ENCODE results near the gene ZBTB7C. TPM values are rescaled to one million over a fixed set of nuclear protein-coding genes. Genes with fewer than 3 reads are reported as not detected.

Gene ZBTB7C
- total and polyA plus RNA-seq, 2 of the 4 experiments (the other 2 are of a cell fraction), result not detected

DNA sequence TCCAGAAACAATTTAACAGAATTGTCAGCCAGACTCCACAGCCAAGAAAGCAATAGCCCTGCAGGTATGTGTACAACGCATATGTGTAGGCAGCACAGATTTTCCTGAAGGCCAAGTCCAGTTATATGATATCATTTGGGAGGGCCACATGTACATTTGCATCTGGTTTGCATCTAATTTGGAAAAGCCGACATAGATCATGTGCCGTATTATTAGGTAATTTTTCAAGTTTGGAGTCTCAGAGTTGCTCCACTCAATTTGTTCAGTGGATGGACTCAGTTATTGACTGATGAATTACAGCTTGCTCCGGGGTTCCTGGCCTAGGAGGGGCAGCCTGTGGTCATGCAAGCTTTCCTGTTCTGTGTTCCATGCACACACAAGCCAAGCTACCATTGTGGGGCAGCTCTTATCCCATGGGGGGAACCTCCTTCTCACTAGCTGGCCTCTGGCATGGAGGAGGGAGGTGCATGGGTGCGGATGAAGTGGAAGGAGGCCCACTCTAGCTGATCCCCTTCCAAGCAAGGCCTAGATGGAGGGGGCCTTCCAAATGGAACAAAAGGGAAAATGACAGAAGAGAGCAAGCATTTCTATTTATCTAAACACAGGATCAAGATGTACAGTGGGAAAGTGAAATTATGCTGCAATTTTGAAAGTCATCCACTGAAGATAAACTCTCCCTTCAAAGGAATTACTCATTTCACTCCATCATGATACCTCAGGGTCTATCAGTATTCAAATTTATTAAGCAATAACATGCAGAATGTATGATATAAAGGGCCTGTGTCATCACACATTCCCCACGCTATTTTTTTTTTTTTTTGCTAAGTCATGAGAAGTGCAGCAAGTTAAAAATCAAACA is 276.2 kb downstream of the ZBTB7C start:
- DNase-seq, result no peak

More for the DNA sequence above, 276.2 kb downstream of the ZBTB7C start:
- no peak overlapping the region for H3K14ac ChIP-seq (replicated peaks; ENCODE audit: low read depth, low read length)
- H3K9me1 ChIP-seq (ENCODE audit: insufficient read depth, low read length), result no peaks in the 10 kb centered on the region
- H3K79me1 ChIP-seq (ENCODE audit: low read depth in 1 of 2, low read length in 2 of 2), result no peaks in the 10 kb centered on the region
- in situ Hi-C loops (cut with MboI; ENCODE audit: low sequenced_read_pairs) (no loop called here), intact Hi-C loops (cut with micrococcal nuclease) (no loop called here), dilution Hi-C loops (cut with HindIII; ENCODE audit: low sequenced_read_pairs, unreplicated experiment) (no loop called here)
- no peak overlapping the region for H4K5ac ChIP-seq (ENCODE audit: low read depth, low read length)
- H2BK15ac ChIP-seq (ENCODE audit: low read depth, low read length), result no peak overlapping the region
- H3K56ac ChIP-seq (ENCODE audit: extremely low read depth, insufficient read depth, low read length), result no peak overlapping the region
- H3K4me1 ChIP-seq (ENCODE audit: control insufficient read depth, insufficient read depth, low read length), result no peaks in the 10 kb centered on the region
- no peak overlapping the region for H2BK5ac ChIP-seq (ENCODE audit: low read depth, low read length, poor library complexity, severe bottlenecking)
- H3K36me3 ChIP-seq (ENCODE audit: control insufficient read depth, insufficient read depth, low read length), result no peaks in the 10 kb centered on the region
- no peak overlapping the region for H2BK20ac ChIP-seq (ENCODE audit: low read depth, low read length)
- no peaks in the 10 kb centered on the region for H4K20me1 ChIP-seq (ENCODE audit: insufficient read depth, low read length)
- H4K91ac ChIP-seq (ENCODE audit: insufficient read depth, low read depth, low read length), result no peak overlapping the region
- H3K9ac ChIP-seq (ENCODE audit: low read depth, low read length), result no peak overlapping the region
- no peak overlapping the region for H2AFZ ChIP-seq (replicated peaks; ENCODE audit: low read length, poor library complexity)
- ChIA-PET POLR2A (ENCODE audit: unreplicated experiment) (no interaction called here), CTCF (no interaction called here)
- no peak for TF ChIP-seq MAZ (IDR thresholded peaks at IDR 0.05; ENCODE audit: borderline replicate concordance, low read depth, low read length)
- H3K4me2 ChIP-seq (ENCODE audit: low read depth, low read length), result no peak overlapping the region
- no peak for ATAC-seq (ENCODE audit: low read depth)
- peaks cover 44% of the 10 kb centered on the region for H3K27me3 ChIP-seq (ENCODE audit: control insufficient read depth, insufficient read depth, low read length)
- H2AK5ac ChIP-seq (ENCODE audit: low read depth, low read length), result no peak overlapping the region
- H2BK120ac ChIP-seq (ENCODE audit: low read depth, low read length), result no peak overlapping the region
- H3K4me3 ChIP-seq (ENCODE audit: insufficient read depth, low read depth, low read length), result no peak overlapping the region
- no TSS peak for BruUV-seq (replicated peaks)
- no peak overlapping the region for H3K27ac ChIP-seq (ENCODE audit: insufficient read depth, low read length)
- H3K4ac ChIP-seq (ENCODE audit: low read depth, low read length), result no peak overlapping the region
- no peaks in the 10 kb centered on the region for H3K9me3 ChIP-seq (ENCODE audit: control insufficient read depth, insufficient read depth, low read length)
- no peak overlapping the region for H3K23ac ChIP-seq (ENCODE audit: low read depth, low read length)
- WGBS, 2 experiments (ENCODE audit: extremely low coverage in 2 of 2, insufficient read length in 1 of 2), result 100% methylated on average over 1 of the region's 6 CpGs; no CpG with 5 or more reads in 1 of the 2 experiments
- no peak overlapping the region for H3K18ac ChIP-seq (ENCODE audit: low read depth, low read length)
- no peak overlapping the region for H4K8ac ChIP-seq (ENCODE audit: low read depth in 2 of 2, low read length in 2 of 2)
- no peak overlapping the region for H2AK9ac ChIP-seq (replicated peaks; ENCODE audit: low read depth, low read length, poor library complexity)
